Measurements from ENCODE around the gene UBL4A. TPM values are rescaled to one million over a fixed set of nuclear protein-coding genes. Genes with fewer than 3 reads are reported as not detected.

UBL4A gene
- total and polyA plus RNA-seq, 9 of the 15 experiments (the other 6 are each of a cell fraction or from before 2014, with no cell fraction given), result 15.2 to 140 (median 100) TPM

DNA sequence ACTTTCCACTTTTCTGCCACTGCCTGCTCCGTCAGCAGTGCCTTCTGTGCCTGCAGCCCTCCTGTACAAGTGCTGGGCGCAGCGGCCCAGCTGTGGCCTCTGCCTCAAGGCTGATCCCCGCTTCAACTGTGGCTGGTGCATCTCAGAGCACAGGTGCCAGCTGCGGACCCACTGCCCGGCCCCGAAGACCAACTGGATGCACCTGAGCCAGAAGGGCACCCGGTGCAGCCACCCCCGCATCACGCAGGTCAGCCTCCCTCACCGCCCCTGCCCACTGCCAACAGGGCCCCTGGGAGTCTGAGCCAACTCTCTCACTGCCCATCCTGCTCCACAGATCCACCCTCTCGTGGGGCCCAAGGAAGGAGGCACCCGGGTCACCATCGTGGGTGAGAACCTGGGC lies 20.8 kb downstream of the UBL4A start:
- TF ChIP-seq ZNF224 (CRISPR knock-in tag; IDR thresholded peaks at IDR 0.05), result no peak
- TF ChIP-seq ELF1 (tag; IDR thresholded peaks at IDR 0.05), result no peak
- no peak for TF ChIP-seq GABPA (tag; conservative IDR thresholded peaks at IDR 0.05; ENCODE audit: low read depth)
- TF ChIP-seq RFX5 (IDR thresholded peaks at IDR 0.05; ENCODE audit: low read depth, low read length), result no peak
- TF ChIP-seq, protein P1, sequence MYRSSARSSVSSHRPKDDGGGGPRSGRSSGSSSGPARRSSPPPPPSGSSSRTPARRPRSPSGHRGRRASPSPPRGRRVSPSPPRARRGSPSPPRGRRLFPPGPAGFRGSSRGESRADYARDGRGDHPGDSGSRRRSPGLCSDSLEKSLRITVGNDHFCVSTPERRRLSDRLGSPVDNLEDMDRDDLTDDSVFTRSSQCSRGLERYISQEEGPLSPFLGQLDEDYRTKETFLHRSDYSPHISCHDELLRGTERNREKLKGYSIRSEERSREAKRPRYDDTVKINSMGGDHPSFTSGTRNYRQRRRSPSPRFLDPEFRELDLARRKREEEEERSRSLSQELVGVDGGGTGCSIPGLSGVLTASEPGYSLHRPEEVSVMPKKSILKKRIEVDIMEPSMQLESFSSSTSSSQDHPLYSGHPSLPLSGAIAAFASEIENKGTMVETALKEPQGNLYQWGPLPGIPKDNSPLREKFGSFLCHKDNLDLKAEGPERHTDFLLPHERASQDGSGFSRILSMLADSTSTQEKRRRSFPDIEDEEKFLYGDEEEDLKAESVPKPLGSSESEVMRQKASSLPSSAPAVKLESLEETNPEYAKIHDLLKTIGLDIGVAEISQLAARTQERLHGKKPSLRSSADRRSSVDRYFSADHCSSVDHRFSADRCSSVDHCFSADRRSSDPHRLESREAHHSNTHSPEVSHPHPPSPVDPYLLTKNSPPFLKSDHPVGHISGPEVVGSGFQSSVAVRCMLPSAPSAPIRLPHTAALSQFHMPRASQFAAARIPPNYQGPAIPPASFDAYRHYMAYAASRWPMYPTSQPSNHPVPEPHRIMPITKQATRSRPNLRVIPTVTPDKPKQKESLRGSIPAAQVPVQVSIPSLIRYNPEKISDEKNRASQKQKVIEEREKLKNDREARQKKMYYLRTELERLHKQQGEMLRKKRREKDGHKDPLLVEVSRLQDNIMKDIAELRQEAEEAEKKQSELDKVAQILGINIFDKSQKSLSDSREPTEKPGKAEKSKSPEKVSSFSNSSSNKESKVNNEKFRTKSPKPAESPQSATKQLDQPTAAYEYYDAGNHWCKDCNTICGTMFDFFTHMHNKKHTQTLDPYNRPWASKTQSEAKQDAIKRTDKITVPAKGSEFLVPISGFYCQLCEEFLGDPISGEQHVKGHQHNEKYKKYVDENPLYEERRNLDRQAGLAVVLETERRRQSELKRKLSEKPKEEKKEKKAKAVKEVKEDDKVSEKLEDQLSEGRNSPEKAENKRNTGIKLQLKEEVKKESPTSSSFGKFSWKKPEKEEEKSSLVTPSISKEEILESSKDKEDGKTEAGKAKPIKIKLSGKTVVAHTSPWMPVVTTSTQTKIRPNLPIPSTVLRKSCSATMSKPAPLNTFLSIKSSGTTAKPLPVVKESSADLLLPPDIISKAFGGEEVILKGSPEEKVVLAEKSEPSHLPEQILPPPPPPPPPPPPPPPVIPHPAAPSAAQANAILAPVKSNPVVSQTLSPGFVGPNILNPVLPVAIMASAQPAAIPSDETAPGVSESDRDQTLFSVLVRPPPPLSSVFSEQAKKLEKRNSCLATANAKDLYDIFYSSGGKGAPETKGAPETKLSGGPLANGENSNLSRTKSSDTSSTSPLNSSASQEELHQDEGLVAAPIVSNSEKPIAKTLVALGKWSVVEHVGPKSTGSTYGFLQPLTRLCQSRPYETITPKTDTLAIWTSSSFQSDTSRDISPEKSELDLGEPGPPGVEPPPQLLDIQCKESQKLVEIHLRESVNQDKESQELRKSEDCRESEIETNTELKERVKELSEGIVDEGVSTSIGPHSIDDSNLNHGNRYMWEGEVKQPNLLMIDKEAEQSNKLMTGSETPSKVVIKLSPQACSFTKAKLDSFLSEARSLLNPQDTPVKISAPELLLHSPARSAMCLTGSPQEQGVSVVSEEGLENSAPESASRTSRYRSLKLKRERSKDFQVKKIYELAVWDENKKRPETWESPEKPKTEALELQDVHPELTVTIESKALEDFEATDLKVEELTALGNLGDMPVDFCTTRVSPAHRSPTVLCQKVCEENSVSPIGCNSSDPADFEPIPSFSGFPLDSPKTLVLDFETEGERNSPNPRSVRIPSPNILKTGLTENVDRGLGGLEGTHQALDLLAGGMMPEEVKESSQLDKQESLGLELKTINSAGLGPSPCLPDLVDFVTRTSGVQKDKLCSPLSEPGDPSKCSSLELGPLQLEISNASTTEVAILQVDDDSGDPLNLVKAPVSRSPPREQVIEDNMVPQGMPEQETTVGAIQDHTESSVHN (IDR thresholded peaks at IDR 0.05; ENCODE audit: borderline replicate concordance in 1 of 2, low read depth in 1 of 2), result no peak
- TF ChIP-seq C11orf30 (IDR thresholded peaks at IDR 0.05; ENCODE audit: low read depth), result no peak
- no peak for TF ChIP-seq BCOR (IDR thresholded peaks at IDR 0.05)
- ChIA-PET CTCF (ENCODE audit: low intra/inter-chr PET ratio) (no interaction called here), POLR2A (interaction anchor here (0.9 to 2.0 kb wide), 3 partner anchors 8 to 12 kb away, joined by 4 to 6 read pairs (median 5); no protein-coding TSS in a partner anchor)

More for the DNA sequence above, 20.8 kb downstream of the UBL4A start:
- Histone ChIP-seq H2AFZ (ENCODE audit: low read depth, low read length) (no peak overlapping the region), H3K4me3 (no peak overlapping the region), H3K9me1 (ENCODE audit: control insufficient read depth, insufficient read depth, low read length) (no peaks in the 10 kb centered on the region), H3K4me2 (ENCODE audit: insufficient read depth, low read length) (no peak overlapping the region), H3K4me1 (replicated peaks in 1 of 2; ENCODE audit: control insufficient read depth in 2 of 2, insufficient read depth in 2 of 2, low read length in 2 of 2) (peaks cover 0 to 22% of the 10 kb centered on the region in 2 experiments; a peak in 2 of 5 replicates), H3K9me3 (replicated peaks; ENCODE audit: control insufficient read depth, insufficient read depth, low read depth, low read length) (no peaks in the 10 kb centered on the region), H3K36me3 (ENCODE audit: control insufficient read depth, insufficient read depth, low read length) (peaks cover 88% of the 10 kb centered on the region; the same call in 2 of the 3 replicates), H3K9ac (ENCODE audit: insufficient read depth in 1 of 2, low read depth in 2 of 2, low read length in 2 of 2) (no peak overlapping the region), H3K27me3 (ENCODE audit: control insufficient read depth in 2 of 2, insufficient read depth in 2 of 2, low read length in 2 of 2) (no peaks in the 10 kb centered on the region), H3K79me2 (ENCODE audit: control insufficient read depth, insufficient read depth, low read length) (peaks cover 5% of the 10 kb centered on the region; the same call in 2 of the 3 replicates), H3K27ac (ENCODE audit: extremely low read depth, low read depth, low read length) (no peak overlapping the region), H4K20me1 (replicated peaks; ENCODE audit: control insufficient read depth, insufficient read depth, low read length) (no peaks in the 10 kb centered on the region)
- no peak for ATAC-seq
- no TSS peak for BruUV-seq (replicated peaks)
- intact Hi-C loops (cut with micrococcal nuclease), result no loop called here
- 100% methylated on average over 5 of the region's 14 CpGs for WGBS (ENCODE audit: insufficient coverage, low coverage, missing lambda C conversion rate)
- no peak for DNase-seq (ENCODE audit: extremely low read depth in 1 of 4, low spot score in 3 of 4)
- FAIRE-seq, result no peak
- in situ Hi-C loops (cut with MboI), result no loop called here
